Right lobe of liver (tissue), 6 donors: ENCODE data around the gene TLE2. TPM values are rescaled to one million over a fixed set of nuclear protein-coding genes. Genes with fewer than 3 reads are reported as not detected.

ENCODE experiments used
- ATAC-seq, 4 donors: fragments of 200-7000 bp; cut with Tn5 transposase; one replicate each; pipeline ENCODE4 v1.9.1; 2020; ENCODE audit warnings: mild to moderate bottlenecking in 4 of 4, moderate library complexity in 4 of 4
- DNase-seq, 3 donors: peaks; one replicate each; pipeline ENCODE4 v3.0.0-alpha.2; 2020
- H3K27ac ChIP-seq, 3 donors: fragments of 200-600 bp; one replicate each; pipeline ENCODE4 v1.8.0; 2022
- H3K27me3 ChIP-seq, 2 donors: fragments of 200-600 bp; one replicate each; pipeline ENCODE4 v1.8.0; 2022
- H3K36me3 ChIP-seq, 4 donors: fragments of 200-600 bp; sonication (generic) in 1 of 4; one replicate each; pipeline versions ENCODE4 v1.5.1 to v1.8.0; 2017 to 2022; ENCODE audit warnings: control low read depth in 1 of 4
- H3K4me1 ChIP-seq, 4 donors: fragments of 200-600 bp; sonication (generic) in 1 of 4; one replicate each; pipeline versions ENCODE4 v1.5.1 to v1.8.0; 2017 to 2022; ENCODE audit warnings: control low read depth in 1 of 4
- H3K4me3 ChIP-seq, 3 donors: fragments of 200-600 bp; one replicate each; pipeline ENCODE4 v1.8.0; 2022
- H3K9me3 ChIP-seq, 4 donors: fragments of 200-600 bp; sonication (generic) in 1 of 4; one replicate each; pipeline versions ENCODE4 v1.5.1 to v1.8.0; 2017 to 2022; ENCODE audit warnings: control low read depth in 1 of 4
- POLR2A ChIP-seq: fragments of 450-650 bp; IDR thresholded peaks from one replicate; pipeline ENCODE4 v1.6.1; 2017; ENCODE audit warnings: antibody characterized with exemption, mild to moderate bottlenecking
- WGBS: methylation state at CpG from one replicate; pipeline ENCODE4 v1.1.6; 2018; ENCODE audit warnings: low coverage, low lambda C conversion rate; ENCODE audit not compliant: insufficient coverage; ENCODE audit errors: missing lambda C conversion rate; 5-methylcytosine and 5-hydroxymethylcytosine counted together
- intact Hi-C, 2 donors: fragments of 100-400 bp; cut with DNase I; formaldehyde crosslinking; loops; one replicate each; pipeline versions ENCODE4 v1.11.2 to v1.14.1; 2022
- total RNA-seq, 6 experiments: library from RNA; depleted of rRNA in 2 of 6; stranded (reverse); fragments of >200 nt in 2 of 6; fragmentation: NEBNext Ultra II Directional in 3 of 6; extraction: Animal tissue kit (Norgen Biotek cat#: 25700) in 3 of 6; gene quantifications; one replicate each; pipeline versions ENCODE4 v1.1.0 to v1.2.4, GENCODE V29; 2016 to 2023
- TF ChIP-seq, protein P1 (sequence below), 4 donors: fragments of 200-600 bp in 3 of 4; fragments of 450-650 bp in 1 of 4; IDR thresholded peaks; one replicate each; pipeline versions ENCODE4 v1.5.1 to v1.8.0; 2016 to 2022; ENCODE audit warnings: antibody characterized with exemption in 4 of 4, mild to moderate bottlenecking in 2 of 4
- donor health status: DM: no; HTN: yes; CAD: no.
- donor health status: DM: no; HTN: no; CAD: no.
- donor health status: DM: no; HTN: no; CAD: no.
- donor health status: DM: no; HTN: yes; CAD: no.
- donor health status: DM: no; HTN: yes; CAD: no.

Gene TLE2
- total RNA-seq, 6 experiments from 2014 or later = 6.1 to 20.6 (median 9.3) TPM

DNA sequence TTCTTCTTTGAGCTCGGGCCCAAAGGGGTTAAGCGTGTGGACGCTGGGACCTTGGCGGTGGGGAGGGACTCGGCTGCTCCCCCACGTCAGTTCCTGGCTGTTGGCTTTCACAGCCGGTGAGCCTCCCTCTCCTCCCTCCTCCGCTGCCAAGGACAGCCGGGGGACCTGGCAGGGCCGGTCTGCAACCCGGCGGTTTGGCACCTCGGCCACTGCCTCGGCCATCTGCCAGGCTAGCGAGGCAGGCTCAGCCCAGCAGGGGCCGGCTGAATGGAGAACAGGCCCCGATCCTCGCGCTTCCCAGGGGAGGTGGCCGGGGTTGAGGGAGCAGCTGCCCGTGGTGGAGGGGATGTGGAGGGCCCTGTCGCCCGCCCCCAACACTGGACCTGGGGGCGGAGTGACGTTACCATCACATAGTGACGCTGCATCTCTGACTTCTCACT lies 28.2 kb upstream of the TLE2 start:
- H3K36me3 ChIP-seq = peaks cover 0 to 32% (median 12%) of the 10 kb centered on the region in 4 donors
- H3K27me3 ChIP-seq = no peaks in the 10 kb centered on the region
- 10% methylated on average over 16 of the region's 26 CpGs for WGBS
- TF ChIP-seq POLR2A = no peak
- TF ChIP-seq, protein P1, sequence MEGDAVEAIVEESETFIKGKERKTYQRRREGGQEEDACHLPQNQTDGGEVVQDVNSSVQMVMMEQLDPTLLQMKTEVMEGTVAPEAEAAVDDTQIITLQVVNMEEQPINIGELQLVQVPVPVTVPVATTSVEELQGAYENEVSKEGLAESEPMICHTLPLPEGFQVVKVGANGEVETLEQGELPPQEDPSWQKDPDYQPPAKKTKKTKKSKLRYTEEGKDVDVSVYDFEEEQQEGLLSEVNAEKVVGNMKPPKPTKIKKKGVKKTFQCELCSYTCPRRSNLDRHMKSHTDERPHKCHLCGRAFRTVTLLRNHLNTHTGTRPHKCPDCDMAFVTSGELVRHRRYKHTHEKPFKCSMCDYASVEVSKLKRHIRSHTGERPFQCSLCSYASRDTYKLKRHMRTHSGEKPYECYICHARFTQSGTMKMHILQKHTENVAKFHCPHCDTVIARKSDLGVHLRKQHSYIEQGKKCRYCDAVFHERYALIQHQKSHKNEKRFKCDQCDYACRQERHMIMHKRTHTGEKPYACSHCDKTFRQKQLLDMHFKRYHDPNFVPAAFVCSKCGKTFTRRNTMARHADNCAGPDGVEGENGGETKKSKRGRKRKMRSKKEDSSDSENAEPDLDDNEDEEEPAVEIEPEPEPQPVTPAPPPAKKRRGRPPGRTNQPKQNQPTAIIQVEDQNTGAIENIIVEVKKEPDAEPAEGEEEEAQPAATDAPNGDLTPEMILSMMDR (IDR thresholded peaks at IDR 0.05) = peak in 1 of 4 donors; percentile 4
- H3K4me3 ChIP-seq = no peak overlapping the region
- H3K27ac ChIP-seq = peak overlapping the region; percentile 18 to 26 (median 22)
- no peaks in the 10 kb centered on the region for H3K9me3 ChIP-seq
- peak; percentile 83 to 86 (median 86) for ATAC-seq
- DNase-seq = peak; percentile 87 to 94 (median 91)
- H3K4me1 ChIP-seq = peaks cover 0 to 16% (median 7%) of the 10 kb centered on the region in 4 donors
- intact Hi-C loops = no loop called here

DNA sequence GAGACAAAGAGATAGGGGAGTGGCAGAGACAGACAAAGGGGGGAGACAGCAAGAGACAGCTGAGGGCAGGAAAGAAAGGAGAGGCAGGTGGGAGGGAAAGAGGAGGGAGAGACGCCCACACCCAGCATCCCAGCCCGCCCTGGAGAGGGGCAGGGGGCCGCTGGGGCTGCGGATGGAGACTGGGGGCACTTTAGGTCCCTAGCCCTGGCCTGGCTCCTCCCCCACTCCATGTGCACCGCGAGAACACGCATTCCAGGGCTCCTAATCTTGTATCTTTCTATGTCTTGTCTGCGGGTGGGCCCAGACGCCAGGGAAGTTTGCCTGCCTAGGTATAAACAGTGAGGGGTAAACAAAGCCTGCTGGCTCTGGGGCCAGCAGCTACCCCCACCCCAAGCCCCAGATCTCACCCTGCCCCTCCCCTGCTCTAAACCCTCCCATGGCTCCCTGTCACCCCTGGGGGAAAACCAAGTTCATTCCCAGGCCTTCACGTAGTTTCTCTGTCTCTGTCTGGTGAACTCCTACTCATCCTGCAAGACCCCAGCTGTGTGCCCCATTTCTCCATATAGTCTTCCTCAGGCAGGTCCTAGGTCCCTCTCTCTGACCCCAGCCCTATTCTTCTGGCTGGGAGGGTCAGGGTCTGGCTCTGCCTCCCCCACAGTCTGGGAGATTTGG lies 27.5 kb upstream of the TLE2 start:
- H3K36me3 ChIP-seq = peaks cover 0 to 32% (median 12%) of the 10 kb centered on the region in 4 donors
- H3K27ac ChIP-seq = peak overlapping the region in 2 of 3 donors; percentile 22 to 26
- peaks cover 0 to 16% (median 7%) of the 10 kb centered on the region in 4 donors for H3K4me1 ChIP-seq
- DNase-seq = no peak
- TF ChIP-seq, protein P1 (IDR thresholded peaks at IDR 0.05) = no peak
- TF ChIP-seq POLR2A = no peak
- no peaks in the 10 kb centered on the region for H3K9me3 ChIP-seq
- no peaks in the 10 kb centered on the region for H3K27me3 ChIP-seq
- no peak for ATAC-seq
- no peak overlapping the region for H3K4me3 ChIP-seq
- intact Hi-C loops = no loop called here
- WGBS = 71% methylated on average over 9 of the region's 10 CpGs

- peak in 1 of 3 donors; percentile 70 for DNase-seq
- TF ChIP-seq, protein P1 (IDR thresholded peaks at IDR 0.05) = no peak
- no peak for TF ChIP-seq POLR2A
- no peak for ATAC-seq
- Histone ChIP-seq H3K9me3 (no peaks in the 10 kb centered on the region), H3K27ac (no peak overlapping the region), H3K27me3 (no peaks in the 10 kb centered on the region), H3K4me1 (peaks cover 0 to 16% (median 7%) of the 10 kb centered on the region in 4 donors), H3K4me3 (no peak overlapping the region), H3K36me3 (peaks cover 0 to 32% (median 12%) of the 10 kb centered on the region in 4 donors)
- intact Hi-C loops = no loop called here
- WGBS = 32% methylated on average over 19 of the region's 31 CpGs
Observed at GRCh38 chr19:3055741-3056416, 26.8 kb upstream of the TLE2 start.

DNA sequence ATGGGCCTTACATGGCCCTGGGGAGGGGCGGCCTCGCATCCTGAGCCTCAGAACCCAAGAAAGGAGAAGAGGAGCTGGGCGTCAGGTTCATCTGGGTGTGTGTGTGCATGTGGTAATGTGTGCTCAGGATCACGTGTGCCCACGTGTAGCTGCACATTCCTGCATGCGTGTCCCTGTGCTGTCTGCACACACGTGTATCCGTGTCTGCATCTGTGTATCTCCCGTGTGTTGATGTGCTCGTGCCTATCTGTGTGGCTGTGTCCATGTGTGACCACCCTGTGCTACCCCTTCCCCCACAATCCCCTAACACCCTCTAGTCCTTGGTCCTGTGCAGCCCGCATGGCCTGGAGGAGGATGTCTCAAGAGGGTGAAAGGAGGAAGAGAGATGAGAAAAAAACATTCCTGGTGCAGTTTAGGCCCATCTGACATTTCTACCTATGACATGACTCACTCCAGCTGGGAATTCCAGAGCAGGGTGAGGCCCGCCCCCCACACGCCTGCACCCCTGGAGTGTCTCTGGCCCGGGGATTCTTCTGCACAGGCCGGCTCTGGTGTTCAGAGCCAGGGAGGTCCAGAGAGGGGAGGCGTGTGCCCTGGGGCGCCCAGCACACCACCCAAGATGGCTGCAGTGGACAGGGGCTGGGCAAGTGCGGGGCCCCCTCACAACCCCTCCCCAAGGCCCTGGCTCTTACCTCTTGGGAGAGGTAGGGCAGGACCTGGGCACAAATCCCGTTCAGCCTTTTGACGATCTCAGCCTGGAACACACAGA lies 26.1 kb upstream of the TLE2 start:
- H3K36me3 ChIP-seq = peaks cover 0 to 32% (median 12%) of the 10 kb centered on the region in 4 donors
- no peaks in the 10 kb centered on the region for H3K9me3 ChIP-seq
- 83% methylated on average over 7 of the region's 20 CpGs for WGBS
- H3K27ac ChIP-seq = no peak overlapping the region
- intact Hi-C loops = no loop called here
- no peaks in the 10 kb centered on the region for H3K27me3 ChIP-seq
- ATAC-seq = no peak
- H3K4me3 ChIP-seq = no peak overlapping the region
- DNase-seq = no peak
- peaks cover 0 to 16% (median 7%) of the 10 kb centered on the region in 4 donors for H3K4me1 ChIP-seq
- TF ChIP-seq, protein P1 (IDR thresholded peaks at IDR 0.05) = no peak
- TF ChIP-seq POLR2A = no peak
